NCI-H2227 (cell line): ENCODE measurements around the gene INO80.
"Not testable (repeated sequence)": the region's sequence is repeated elsewhere in the genome, so short reads cannot be mapped to it uniquely, and the experiment has no call there.

Source experiments
- DNase-seq: peaks from one replicate; lab custom pipeline; 2025; ENCODE audit not compliant: unreplicated experiment; lab: John Stamatoyannopoulos, UW

Gene INO80

GRCh38 chr15:41115652-41116115, 396 bp downstream of the INO80 start:
- DNase-seq: peak; percentile 78

DNA sequence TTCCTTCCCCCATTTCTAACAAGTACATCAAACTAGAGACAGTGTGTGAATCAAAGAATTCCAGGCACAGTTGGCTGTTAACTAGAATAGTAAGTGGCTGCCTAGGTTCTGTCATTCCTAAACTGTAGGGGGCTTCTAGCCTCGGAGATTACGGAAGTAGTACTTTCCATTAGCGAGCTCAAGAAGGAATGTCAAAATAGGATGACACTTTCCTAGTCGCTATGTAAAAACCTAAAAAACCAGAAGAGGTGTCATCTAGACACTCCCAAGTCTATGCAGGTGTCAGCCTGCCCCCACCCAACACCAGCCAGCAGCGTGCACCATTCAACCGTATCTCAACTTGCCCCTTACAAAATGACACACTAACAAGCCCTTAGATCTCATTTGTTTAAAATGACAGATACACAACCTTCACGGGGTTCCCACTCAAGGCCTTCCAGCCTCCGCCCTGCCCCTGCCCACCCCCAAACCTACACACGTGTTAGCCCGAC, 874 bp downstream of the INO80 start:
- peak; percentile 11 for DNase-seq

GRCh38 chr15:41106947-41107346, 9.1 kb downstream of the INO80 start:
- no peak for DNase-seq

GRCh38 chr15:41105348-41106334, 10.4 kb downstream of the INO80 start:
- DNase-seq: no peak

GRCh38 chr15:41104234-41104633, 11.8 kb downstream of the INO80 start:
- no peak for DNase-seq

DNA sequence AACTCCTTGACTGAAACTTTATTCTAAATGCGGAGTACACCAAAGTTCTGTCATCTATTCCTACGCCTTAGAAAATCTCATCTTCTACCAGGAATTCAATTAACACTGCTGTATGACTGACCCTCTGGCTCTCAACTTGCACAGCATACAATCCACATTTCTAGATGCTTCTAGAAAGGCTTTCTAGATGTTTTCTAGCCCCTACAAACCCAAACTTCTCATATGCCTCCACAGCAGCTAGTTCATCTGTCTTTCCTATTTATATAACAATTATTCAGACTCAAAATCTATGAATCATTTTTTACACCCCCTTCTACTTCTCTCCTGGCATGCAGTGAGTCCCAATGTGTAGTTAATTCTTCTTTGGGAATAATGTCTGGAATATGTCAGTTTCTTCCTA, 13.2 kb downstream of the INO80 start:
- DNase-seq: no peak

DNA sequence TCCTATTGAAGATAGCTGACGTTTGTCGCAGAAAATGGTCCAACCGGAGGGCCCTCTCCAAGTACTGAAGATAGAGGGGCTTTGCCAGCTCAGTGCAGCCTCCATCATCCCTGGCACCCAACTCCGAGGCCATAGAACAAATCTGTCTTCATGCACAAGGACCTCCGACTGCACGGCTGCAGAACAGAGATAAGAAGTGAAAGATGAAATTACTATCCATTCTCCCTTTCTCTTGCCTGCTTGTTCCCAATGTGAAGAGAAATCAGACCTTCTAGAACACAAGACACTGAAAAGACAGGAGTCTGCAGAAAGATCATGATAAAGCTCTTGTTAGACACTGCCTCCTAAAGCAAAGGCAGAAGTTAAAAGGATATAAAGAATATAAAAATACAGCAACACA, 19.9 kb downstream of the INO80 start:
- DNase-seq: no peak

DNA sequence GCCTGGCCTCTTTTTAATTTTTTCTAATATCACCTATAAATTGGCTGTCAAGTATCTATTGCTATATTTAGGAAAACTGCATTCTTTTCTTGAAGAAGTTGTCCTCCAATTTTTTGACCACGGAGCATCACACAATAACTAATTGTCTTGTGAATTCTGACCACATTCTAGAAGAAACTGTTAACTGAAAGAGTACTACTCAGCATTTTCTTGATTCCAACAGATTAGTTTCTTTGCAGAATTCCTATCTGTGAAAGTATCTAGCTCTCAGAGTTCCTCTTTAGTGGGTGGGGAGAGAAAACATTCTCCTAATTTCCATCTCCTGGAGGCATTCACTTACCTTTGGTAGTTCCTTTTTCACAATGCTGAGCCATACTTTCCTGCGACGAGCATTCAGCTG, 31.1 kb downstream of the INO80 start:
- no peak for DNase-seq

DNA sequence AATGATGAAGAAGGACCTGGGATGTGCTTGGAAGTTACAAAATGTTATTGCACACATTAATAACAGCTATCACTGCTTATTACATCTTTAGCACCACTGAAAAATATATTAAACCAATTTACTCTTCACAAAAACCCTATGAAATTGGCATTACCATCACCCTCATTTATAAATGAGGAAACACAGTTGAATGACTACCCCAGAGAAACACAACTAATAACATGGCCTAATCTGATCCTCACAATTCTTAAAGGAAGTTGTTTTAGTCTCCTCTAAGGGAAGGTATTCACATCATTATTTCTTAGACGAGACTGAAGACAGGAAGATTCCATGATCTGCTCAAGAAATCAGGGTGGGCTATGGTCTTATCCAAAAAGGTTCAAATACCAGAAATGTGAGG, 35.9 kb downstream of the INO80 start:
- no peak for DNase-seq

DNA sequence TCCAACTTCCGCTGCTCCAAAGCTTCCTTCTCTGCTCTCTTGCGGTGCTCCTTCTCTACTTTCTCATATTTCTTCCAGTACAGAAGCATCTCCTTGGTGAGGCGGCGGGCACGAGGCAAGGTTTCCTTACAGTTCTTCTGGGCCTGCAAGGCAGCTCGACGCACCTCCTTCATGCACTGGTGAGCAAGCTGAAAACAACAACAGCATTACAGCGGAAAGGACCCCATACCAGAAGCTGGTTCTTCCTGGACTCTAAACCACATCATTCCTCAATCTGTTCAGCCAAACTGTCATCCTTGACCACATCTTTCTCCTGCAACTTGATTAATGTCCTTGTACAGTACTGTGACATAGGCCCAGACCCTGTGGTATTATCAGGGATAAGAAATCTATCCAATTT, 36.4 kb downstream of the INO80 start:
- no peak for DNase-seq

DNA sequence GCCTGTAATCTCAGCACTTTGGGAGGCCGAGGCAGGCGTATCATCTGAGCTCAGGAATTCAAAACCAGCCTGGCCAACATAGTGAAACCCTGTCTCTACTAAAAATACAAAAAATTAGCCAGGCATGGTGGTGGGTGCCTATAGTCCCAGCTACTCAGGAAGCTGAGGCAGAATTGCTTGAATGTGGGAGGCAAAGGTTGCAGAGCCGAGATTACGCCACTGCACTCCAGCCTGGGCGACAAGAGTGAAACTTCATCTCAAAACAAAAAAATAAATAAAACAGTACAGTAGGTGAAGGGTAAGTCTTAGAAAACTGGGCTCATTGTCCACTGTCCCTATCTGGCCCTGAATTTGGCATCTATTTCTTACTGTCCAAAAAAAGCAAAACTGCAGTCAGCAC, 37.2 kb downstream of the INO80 start:
- DNase-seq: not testable (repeated sequence)

- DNase-seq: no peak
Measured at GRCh38 chr15:41078125-41078524, 38.0 kb downstream of the INO80 start.

DNA sequence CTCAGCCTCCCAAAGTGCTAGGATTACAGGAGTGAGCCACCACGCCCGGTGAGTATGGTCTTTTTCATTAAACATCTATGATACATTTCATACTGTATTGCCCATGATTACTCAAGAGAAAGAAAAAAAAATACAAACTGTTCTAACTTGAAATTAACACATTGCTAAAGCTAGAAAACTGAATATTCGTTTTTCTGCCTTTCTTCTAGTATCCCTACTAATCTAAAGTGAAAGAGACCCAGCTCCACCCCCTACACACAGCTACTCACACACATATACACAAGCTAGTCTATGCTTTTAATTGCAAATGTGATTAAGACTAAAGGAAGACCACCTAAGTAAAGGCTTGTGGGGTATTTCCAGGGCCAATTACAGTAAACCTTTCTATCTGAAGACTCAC, 43.1 kb downstream of the INO80 start:
- DNase-seq: no peak

DNA sequence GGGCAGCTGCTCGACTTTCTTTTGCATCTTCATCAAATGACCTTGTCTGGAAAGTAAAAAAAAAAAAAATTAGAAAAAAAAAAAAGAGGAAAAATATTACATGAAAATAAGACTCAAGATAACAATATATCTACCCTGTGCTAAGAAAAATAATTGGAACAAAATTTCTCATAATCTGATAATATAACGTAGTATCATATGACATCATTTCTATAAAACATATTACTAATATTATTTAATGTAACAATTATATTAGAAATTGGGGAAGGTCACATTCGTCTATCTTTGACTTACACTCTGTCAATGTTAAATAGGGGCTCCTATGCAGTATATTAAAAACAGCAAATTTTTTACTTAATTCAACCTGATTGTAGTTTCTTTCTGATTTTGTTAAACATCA, 44.1 kb downstream of the INO80 start:
- no peak for DNase-seq

DNA sequence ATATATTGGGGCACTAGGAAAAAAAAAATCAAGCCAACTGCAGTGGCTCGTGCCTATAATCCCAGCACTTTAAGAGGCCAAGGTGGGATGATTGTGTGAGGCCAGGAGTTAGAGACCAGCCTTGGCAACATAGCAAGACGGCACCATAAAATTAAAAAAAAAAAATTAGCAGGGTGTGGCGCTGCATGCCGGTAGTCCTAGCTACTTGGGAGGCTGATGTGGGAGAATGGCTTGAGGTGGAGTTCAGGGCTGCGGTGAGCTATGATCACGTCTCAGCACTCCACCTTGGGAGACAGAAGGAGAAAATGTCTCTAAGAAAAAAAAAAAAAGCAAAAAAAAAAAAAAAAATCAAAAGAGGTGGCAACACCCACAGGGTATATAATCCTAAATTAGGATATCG, 49.6 kb downstream of the INO80 start:
- DNase-seq: no peak

- peak; percentile 4 for DNase-seq
Measured at GRCh38 chr15:41061667-41062066, 54.4 kb downstream of the INO80 start.

GRCh38 chr15:41060505-41060904, 55.6 kb downstream of the INO80 start:
- no peak for DNase-seq

DNA sequence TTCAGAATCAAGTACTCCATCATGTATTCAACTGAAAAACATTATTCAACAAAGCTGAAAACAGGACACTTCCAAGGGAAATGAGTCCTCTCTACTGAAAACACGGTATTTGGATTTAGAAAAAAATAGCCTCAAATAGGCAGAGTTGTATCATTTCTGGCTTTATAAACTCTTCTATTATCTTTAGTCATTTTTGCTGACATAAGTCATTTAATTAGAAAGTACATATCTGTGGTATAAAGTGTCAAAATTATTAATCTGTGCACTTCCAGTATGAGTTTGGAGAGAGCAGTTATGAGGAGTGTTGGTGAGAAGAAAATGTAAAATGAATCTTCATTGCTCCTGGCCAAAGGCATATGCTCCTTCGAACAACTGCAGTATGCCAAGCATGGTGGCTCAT, 59.3 kb downstream of the INO80 start:
- DNase-seq: no peak

DNA sequence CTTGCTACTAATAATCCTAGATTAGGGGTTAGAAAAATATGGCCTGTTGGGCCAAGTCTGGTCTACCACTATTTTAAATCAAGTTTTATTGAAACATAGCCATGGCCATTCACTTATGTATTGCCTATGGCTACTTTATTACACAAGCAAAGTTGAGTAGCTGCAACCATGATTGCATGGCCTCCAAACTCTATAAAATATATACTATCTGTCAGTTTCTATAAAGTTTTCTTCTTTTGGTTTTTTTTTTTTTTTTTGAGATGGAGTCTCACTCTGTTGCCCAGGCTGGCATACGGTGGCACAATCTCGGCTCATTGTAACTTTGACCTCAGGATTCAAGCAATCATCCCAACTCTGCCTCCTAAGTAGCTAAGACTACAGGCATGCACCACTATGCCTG, 60.4 kb downstream of the INO80 start:
- DNase-seq: no peak

- no peak for DNase-seq
Measured at GRCh38 chr15:41051139-41051538, 64.9 kb downstream of the INO80 start.

DNA sequence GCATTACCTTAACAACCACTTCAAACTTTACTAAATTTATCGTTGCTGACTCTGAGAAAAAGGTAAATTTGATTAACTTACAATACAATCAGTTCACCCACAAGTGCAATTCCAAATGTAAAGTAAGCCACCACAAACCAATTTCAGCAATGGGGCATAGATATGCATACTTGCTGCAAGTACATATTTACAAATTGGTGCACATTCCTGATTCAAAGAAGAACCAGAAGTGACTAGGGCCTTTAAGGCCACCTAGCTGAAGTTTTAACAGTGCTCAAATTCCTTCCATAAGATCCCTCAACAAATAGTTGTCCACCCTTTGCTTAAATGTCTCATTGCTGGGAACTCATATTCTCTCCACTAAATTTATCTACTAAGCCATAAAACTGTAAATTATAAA, 67.2 kb downstream of the INO80 start:
- DNase-seq: no peak

DNA sequence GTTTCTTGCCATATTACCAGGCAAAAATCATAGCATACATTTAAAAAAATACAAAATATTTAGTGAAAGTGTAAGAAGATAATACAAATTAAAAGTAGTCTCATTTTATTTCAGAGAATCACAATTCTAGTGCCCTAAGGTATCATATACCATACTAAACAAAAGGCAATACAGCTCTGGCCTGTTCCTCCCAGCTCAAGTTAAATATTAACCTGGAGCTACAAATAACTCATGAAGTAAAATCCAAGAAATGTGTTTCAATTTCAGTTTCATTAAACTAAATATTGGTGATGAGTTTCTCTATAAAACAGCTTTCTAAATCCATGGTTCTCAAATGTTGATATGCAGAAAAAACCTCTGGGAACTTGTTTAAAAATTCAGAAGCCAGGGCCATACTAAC, 67.7 kb downstream of the INO80 start:
- DNase-seq: no peak

DNA sequence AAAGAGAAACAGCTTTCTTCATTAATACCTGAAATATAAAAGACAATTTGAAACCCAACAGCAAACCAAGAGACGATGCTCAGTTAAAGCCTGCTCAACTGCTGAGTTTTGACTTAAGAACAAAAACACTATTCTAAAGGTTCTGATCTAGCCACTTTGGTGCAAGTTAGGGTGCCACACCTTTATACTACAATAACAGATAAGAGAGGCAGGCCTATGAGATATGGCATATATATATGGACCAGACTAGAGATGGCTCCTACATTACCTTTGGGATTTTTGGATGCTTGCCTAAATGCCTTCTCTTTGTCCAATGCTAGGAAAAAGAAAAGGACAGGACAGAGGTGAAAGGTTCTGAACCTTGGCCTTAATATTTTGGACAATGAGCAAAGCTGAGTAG, 68.6 kb downstream of the INO80 start:
- DNase-seq: no peak
